Measurements from ENCODE around the gene SV2C. TPM values are rescaled to one million over a fixed set of nuclear protein-coding genes. Genes with fewer than 3 reads are reported as not detected.

Gene SV2C
- total and polyA plus RNA-seq, 3 donors from 2014 or later, result 0.24 to 0.87 (median 0.56) TPM

- Histone ChIP-seq H3K4me3 (no peak overlapping the region), H3K27ac (no peak overlapping the region), H3K9me3 (no peaks in the 10 kb centered on the region), H3K4me1 (no peaks in the 10 kb centered on the region), H3K36me3 (ENCODE audit: low read depth, missing control alignments) (no peaks in the 10 kb centered on the region), H3K27me3 (no peaks in the 10 kb centered on the region)
- WGBS, 2 donors, result 40 to 42% methylated on average over 1 of the region's 1 CpG
- no peak for DNase-seq
- TF ChIP-seq POLR2A (IDR thresholded peaks at IDR 0.05) (no peak), CTCF (IDR thresholded peaks at IDR 0.05) (no peak)
- intact Hi-C loops (cut with DNase I; ENCODE audit: low total_unique reads), result no loop called here
Observed at GRCh38 chr5:76149636-76150035, 66.5 kb downstream of the SV2C start.

GRCh38 chr5:76152161-76152560 lies 69.0 kb downstream of the SV2C start:
- TF ChIP-seq POLR2A (IDR thresholded peaks at IDR 0.05) (no peak), CTCF (IDR thresholded peaks at IDR 0.05) (no peak)
- Histone ChIP-seq H3K27ac (no peak overlapping the region), H3K36me3 (ENCODE audit: low read depth, missing control alignments) (no peaks in the 10 kb centered on the region), H3K9me3 (no peaks in the 10 kb centered on the region), H3K4me3 (no peak overlapping the region), H3K4me1 (no peaks in the 10 kb centered on the region), H3K27me3 (no peaks in the 10 kb centered on the region)
- WGBS, 2 donors, result 75% methylated on average over 3 of the region's 3 CpGs
- intact Hi-C loops (cut with DNase I; ENCODE audit: low total_unique reads), result no loop called here
- no peak for DNase-seq

GRCh38 chr5:76152700-76153099 lies 69.5 kb downstream of the SV2C start:
- H3K9me3 ChIP-seq, result no peaks in the 10 kb centered on the region
- TF ChIP-seq POLR2A (IDR thresholded peaks at IDR 0.05) (no peak), CTCF (IDR thresholded peaks at IDR 0.05) (no peak)
- H3K27ac ChIP-seq, result no peak overlapping the region
- WGBS, 2 donors, result 54 to 57% methylated on average over 1 of the region's 1 CpG
- DNase-seq, result no peak
- H3K4me3 ChIP-seq, result no peak overlapping the region
- intact Hi-C loops (cut with DNase I; ENCODE audit: low total_unique reads), result no loop called here
- no peaks in the 10 kb centered on the region for H3K4me1 ChIP-seq
- no peaks in the 10 kb centered on the region for H3K27me3 ChIP-seq
- no peaks in the 10 kb centered on the region for H3K36me3 ChIP-seq (ENCODE audit: low read depth, missing control alignments)

- Histone ChIP-seq H3K9me3 (no peaks in the 10 kb centered on the region), H3K36me3 (ENCODE audit: low read depth, missing control alignments) (no peaks in the 10 kb centered on the region), H3K4me3 (no peak overlapping the region), H3K27ac (no peak overlapping the region), H3K27me3 (no peaks in the 10 kb centered on the region), H3K4me1 (no peaks in the 10 kb centered on the region)
- TF ChIP-seq CTCF (IDR thresholded peaks at IDR 0.05) (no peak), POLR2A (IDR thresholded peaks at IDR 0.05) (no peak)
- 82 to 100% methylated on average over 2 of the region's 2 CpGs for WGBS, 2 donors
- no peak for DNase-seq
- intact Hi-C loops (cut with DNase I; ENCODE audit: low total_unique reads), result no loop called here
Observed at GRCh38 chr5:76153271-76153670, 70.1 kb downstream of the SV2C start.

- TF ChIP-seq POLR2A (IDR thresholded peaks at IDR 0.05), result no peak
- no peak for TF ChIP-seq CTCF (IDR thresholded peaks at IDR 0.05)
- no peaks in the 10 kb centered on the region for H3K27me3 ChIP-seq
- intact Hi-C loops (cut with DNase I; ENCODE audit: low total_unique reads), result no loop called here
- 95 to 98% methylated on average over 3 of the region's 3 CpGs for WGBS, 2 donors
- no peaks in the 10 kb centered on the region for H3K4me1 ChIP-seq
- H3K36me3 ChIP-seq (ENCODE audit: low read depth, missing control alignments), result no peaks in the 10 kb centered on the region
- H3K27ac ChIP-seq, result no peak overlapping the region
- no peak overlapping the region for H3K4me3 ChIP-seq
- DNase-seq, result no peak
- H3K9me3 ChIP-seq, result no peaks in the 10 kb centered on the region
Observed at GRCh38 chr5:76154009-76154690, 71.0 kb downstream of the SV2C start.

Data from testis (tissue), 3 donors.